RWPE1 (cell line): ENCODE results near the gene AKR1A1.
"Not testable (repeated sequence)": the region's sequence is repeated elsewhere in the genome, so short reads cannot be mapped to it uniquely, and the experiment has no call there.

Experiments used
- CTCF ChIA-PET: fragments of 350-600 bp; sonication (Branson Sonifier 250); formaldehyde crosslinking; extraction: SDS; loops from one replicate; lab custom pipeline; 2021; lab: Yijun Ruan, JAX
- POLR2A ChIA-PET: fragments of 400-600 bp; formaldehyde crosslinking; extraction: SDS; loops from one replicate; lab custom pipeline; 2020; ENCODE audit warnings: antibody characterized with exemption; ENCODE audit not compliant: low non-redundant PET; lab: Yijun Ruan, JAX
- DNase-seq: peaks from one replicate; pipeline ENCODE4 v3.0.0; 2012; ENCODE audit warnings: low spot score
- H3K27ac ChIP-seq: fragments of 450-650 bp; 2 replicates; pipeline ENCODE4 v1.5.1; 2017
- TF ChIP-seq, protein P1 (sequence below): fragments of 450-650 bp; conservative IDR thresholded peaks from 2 replicates; pipeline ENCODE4 v1.5.1; 2017; ENCODE audit warnings: low read depth, mild to moderate bottlenecking

Gene AKR1A1

DNA sequence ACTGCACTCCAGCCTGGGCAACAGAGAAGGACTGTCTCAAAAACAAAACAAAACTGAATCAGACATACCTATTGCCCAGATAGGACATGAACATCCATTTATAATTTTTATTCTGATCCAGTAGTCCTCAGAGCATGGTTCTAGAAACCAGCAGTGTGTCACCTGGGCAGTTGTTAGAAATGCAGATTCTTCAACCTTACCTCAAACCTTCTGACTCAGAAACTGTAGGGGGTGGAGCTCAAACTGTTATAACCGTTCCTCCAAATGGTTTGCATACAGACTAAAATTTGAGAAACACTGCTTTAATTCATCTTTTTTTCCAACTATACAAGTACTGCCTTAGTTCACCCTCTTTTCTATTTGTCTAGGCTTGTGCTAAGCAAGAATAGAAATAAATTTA is 39.2 kb downstream of the AKR1A1 start:
- ChIA-PET POLR2A (no interaction called here), CTCF (interaction anchor here (0.6 kb wide), 1 partner anchor 134 kb away, joined by 5 read pairs; no protein-coding TSS in a partner anchor)
- peak overlapping the region; percentile 71 for H3K27ac ChIP-seq
- peak; percentile 10 for DNase-seq
- TF ChIP-seq, protein P1, sequence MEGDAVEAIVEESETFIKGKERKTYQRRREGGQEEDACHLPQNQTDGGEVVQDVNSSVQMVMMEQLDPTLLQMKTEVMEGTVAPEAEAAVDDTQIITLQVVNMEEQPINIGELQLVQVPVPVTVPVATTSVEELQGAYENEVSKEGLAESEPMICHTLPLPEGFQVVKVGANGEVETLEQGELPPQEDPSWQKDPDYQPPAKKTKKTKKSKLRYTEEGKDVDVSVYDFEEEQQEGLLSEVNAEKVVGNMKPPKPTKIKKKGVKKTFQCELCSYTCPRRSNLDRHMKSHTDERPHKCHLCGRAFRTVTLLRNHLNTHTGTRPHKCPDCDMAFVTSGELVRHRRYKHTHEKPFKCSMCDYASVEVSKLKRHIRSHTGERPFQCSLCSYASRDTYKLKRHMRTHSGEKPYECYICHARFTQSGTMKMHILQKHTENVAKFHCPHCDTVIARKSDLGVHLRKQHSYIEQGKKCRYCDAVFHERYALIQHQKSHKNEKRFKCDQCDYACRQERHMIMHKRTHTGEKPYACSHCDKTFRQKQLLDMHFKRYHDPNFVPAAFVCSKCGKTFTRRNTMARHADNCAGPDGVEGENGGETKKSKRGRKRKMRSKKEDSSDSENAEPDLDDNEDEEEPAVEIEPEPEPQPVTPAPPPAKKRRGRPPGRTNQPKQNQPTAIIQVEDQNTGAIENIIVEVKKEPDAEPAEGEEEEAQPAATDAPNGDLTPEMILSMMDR = no peak

DNA sequence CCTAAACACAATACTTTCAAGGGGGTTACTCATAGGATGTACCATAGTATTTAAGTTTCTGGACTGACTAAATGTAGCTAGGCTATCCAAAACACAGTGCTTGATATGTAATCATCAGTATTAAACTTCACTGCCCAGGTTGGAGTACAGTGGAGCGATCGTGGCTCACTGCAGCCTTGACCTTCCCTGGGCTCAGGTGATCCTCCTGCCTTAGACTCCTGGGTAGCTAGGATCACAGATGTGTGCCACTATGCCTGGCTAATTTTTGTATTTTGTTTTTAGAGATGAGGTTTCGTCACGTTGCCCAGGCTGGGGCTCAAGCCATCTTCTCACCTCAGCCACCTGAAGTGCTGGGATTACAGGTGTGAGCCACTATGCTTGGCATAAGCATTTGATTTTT is 43.8 kb downstream of the AKR1A1 start:
- DNase-seq = no peak
- ChIA-PET POLR2A (no interaction called here), CTCF (no interaction called here)
- TF ChIP-seq, protein P1 = no peak
- H3K27ac ChIP-seq = no peak overlapping the region

DNA sequence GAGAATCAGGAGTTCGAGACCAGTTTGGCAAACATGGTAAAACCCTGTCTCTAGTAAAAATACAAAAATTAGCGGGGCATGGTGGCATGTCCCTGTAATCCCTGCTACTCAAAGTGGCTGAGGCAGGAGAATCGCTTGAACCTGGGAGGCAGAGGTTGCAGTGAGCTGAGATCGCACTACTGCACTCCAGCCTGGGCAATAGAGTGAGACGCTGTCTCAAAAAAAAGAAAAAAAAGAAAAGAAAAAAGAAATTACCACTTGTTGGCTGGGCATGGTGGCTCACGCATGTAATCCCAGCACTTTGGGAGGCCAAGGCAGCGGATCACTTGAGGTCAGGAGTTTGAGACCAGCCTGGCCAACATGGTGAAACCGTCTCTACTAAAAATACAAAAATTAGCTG is 46.1 kb downstream of the AKR1A1 start:
- DNase-seq, CTCF ChIA-PET, POLR2A ChIA-PET: not testable (repeated sequence)
- 0 out of 2 replicates have a peak overlapping the region, but pooled peaks have one; percentile 9 for H3K27ac ChIP-seq

DNA sequence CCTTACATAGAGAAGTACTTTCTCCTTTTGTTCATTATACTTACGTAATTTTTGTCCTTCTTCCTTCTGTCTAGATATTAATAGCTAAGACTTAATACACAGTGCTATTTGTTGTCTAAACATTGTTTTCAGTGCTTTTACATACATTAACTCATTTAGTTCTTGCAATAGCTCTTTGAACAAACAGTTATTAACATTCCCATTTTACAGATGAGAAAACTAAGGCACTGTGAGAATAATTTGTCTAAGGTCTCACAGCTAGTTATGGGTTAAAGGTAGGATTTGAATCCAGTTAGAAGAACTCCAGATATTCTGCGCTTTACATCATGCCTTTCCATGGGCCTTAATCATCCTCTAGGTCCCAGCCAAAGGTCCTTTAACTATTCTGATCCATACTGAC is 53.6 kb downstream of the AKR1A1 start:
- POLR2A ChIA-PET = no interaction called here
- DNase-seq = no peak
- no peak overlapping the region for H3K27ac ChIP-seq
- TF ChIP-seq, protein P1 = no peak
- CTCF ChIA-PET = interaction anchor here (0.6 kb wide), 1 partner anchor 78 kb away, joined by 4 read pairs; no protein-coding TSS in a partner anchor

DNA sequence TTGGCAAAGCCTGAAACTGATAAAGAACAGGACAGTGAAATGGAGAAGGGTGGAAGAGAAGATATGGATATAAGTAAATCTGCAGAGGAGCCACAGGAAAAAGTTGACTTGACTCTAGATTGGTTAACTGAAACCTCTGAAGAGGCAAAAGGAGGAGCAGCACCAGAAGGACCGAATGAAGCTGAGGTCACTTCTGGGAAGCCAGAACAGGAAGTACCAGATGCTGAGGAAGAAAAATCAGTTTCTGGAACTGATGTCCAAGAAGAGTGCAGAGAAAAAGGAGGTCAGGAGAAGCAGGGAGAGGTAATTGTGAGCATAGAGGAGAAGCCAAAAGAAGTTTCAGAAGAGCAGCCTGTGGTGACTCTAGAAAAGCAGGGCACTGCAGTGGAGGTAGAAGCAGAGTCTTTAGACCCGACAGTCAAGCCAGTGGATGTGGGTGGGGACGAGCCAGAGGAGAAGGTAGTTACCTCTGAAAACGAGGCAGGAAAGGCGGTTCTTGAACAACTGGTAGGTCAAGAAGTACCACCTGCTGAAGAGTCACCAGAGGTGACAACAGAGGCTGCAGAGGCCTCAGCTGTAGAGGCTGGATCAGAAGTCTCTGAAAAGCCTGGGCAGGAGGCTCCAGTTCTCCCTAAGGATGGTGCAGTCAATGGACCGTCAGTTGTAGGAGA is 56.9 kb downstream of the AKR1A1 start:
- ChIA-PET POLR2A (no interaction called here), CTCF (no interaction called here)
- DNase-seq = no peak

DNA sequence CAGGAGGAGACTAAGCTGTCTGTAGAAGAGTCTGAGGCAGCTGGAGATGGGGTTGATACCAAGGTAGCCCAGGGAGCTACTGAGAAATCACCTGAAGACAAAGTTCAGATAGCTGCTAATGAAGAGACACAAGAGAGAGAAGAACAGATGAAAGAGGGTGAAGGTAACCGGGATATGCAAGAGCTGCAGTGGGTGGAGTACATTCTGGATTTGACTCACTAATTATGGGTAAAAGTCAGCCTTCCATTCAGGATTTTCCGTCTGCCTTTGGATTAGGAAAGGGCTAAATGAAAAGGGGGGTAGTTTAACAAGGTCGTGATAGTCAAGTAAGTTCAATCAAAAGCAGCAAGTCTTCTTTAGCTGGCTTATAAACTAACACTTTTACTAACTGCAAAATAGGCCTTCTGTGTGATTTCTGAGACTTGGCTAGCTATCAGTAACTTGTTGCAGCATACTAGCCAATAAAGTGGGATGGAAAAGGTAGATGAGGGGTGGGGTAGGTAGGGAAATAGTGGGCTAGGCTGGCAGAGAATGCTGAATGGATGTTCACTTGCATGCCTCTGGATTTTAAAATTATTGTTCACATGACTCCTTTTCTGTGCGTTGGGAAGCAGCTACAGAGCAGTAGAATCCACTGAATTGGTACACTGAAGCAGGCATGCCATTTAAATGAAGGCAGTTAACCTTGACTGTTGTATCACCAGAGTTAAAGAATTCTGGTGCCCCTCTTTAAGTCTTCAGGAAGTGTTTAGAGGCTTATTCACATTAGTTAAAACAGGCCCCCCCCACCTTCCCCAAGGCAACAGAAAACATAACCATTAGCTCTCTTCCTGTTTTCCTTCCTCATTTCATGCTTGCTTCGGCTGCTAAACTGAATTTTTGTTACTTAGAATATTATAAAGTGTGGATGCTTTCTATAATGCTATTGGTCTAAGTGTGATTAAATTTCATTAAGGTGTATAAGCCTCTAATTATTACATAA is 57.8 kb downstream of the AKR1A1 start:
- POLR2A ChIA-PET = no interaction called here
- CTCF ChIA-PET = interaction anchor here (0.6 to 1.0 kb wide), 2 partner anchors 17 to 265 kb away, joined by 3 to 4 read pairs; no protein-coding TSS in a partner anchor
- DNase-seq = no peak
- H3K27ac ChIP-seq = no peak overlapping the region
- TF ChIP-seq, protein P1 = no peak

More for the DNA sequence above, 56.9 kb downstream of the AKR1A1 start:
- no peak overlapping the region for H3K27ac ChIP-seq
- TF ChIP-seq, protein P1 = no peak
